Osteocyte (in vitro differentiated cells): ENCODE measurements around the gene AGTRAP. TPM values are rescaled to one million over a fixed set of nuclear protein-coding genes. Genes with fewer than 3 reads are reported as not detected.

Experiments used
- DNase-seq: peaks from one replicate; pipeline ENCODE4 v3.0.0; 2021; ENCODE audit warnings: mixed read lengths; ENCODE audit not compliant: unreplicated experiment; ENCODE audit errors: extremely low spot score
- H3K27ac Mint-ChIP-seq: one replicate; pipeline ENCODE4 v1.8.0; 2021; ENCODE audit warnings: mild to moderate bottlenecking, mixed read lengths; ENCODE audit not compliant: unreplicated experiment
- H3K27me3 Mint-ChIP-seq: one replicate; pipeline ENCODE4 v1.8.0; 2021; ENCODE audit warnings: mixed read lengths; ENCODE audit not compliant: unreplicated experiment
- H3K36me3 Mint-ChIP-seq: one replicate; pipeline ENCODE4 v1.8.0; 2021; ENCODE audit warnings: mixed read lengths; ENCODE audit not compliant: unreplicated experiment
- H3K4me1 Mint-ChIP-seq: one replicate; pipeline ENCODE4 v1.8.0; 2021; ENCODE audit warnings: mixed read lengths; ENCODE audit not compliant: unreplicated experiment
- H3K4me3 Mint-ChIP-seq: one replicate; pipeline ENCODE4 v1.8.0; 2021; ENCODE audit warnings: mild to moderate bottlenecking, moderate library complexity, mixed read lengths; ENCODE audit not compliant: unreplicated experiment
- H3K9me3 Mint-ChIP-seq: one replicate; pipeline ENCODE4 v1.8.0; 2021; ENCODE audit warnings: mixed read lengths; ENCODE audit not compliant: unreplicated experiment
- CTCF ChIP-seq: fragments of 200-600 bp; sonication (generic); IDR thresholded peaks from 2 replicates; pipeline ENCODE4 v1.5.0; 2021; ENCODE audit warnings: antibody characterized with exemption, mild to moderate bottlenecking, moderate library complexity
- total RNA-seq: library from RNA; stranded (reverse); gene quantifications from 2 replicates; pipeline ENCODE4 v1.2.1, GENCODE V29; 2021

Gene AGTRAP
- total RNA-seq, 1 donor from 2014 or later = 25.4 TPM

- H3K27ac Mint-ChIP-seq = no peak overlapping the region
- peaks cover 4% of the 10 kb centered on the region for H3K27me3 Mint-ChIP-seq
- no peak for TF ChIP-seq CTCF
- no peaks in the 10 kb centered on the region for H3K36me3 Mint-ChIP-seq
- no peaks in the 10 kb centered on the region for H3K9me3 Mint-ChIP-seq
- peaks cover 12% of the 10 kb centered on the region for H3K4me1 Mint-ChIP-seq
- DNase-seq = no peak
- H3K4me3 Mint-ChIP-seq = no peak overlapping the region
These were observed 6.2 kb upstream of the AGTRAP start for GRCh38 chr1:11729498-11730428.

- no peak for DNase-seq
- Mint-ChIP-seq H3K27me3 (no peaks in the 10 kb centered on the region), H3K4me3 (no peak overlapping the region), H3K36me3 (no peaks in the 10 kb centered on the region), H3K9me3 (no peaks in the 10 kb centered on the region), H3K27ac (peak overlapping the region; percentile 1), H3K4me1 (peaks cover 12% of the 10 kb centered on the region)
- no peak for TF ChIP-seq CTCF
These were observed 5.5 kb upstream of the AGTRAP start for GRCh38 chr1:11730429-11730891.

- no peaks in the 10 kb centered on the region for H3K27me3 Mint-ChIP-seq
- H3K4me3 Mint-ChIP-seq = peak overlapping the region; percentile 50
- peak overlapping the region; percentile 64 for H3K27ac Mint-ChIP-seq
- no peaks in the 10 kb centered on the region for H3K9me3 Mint-ChIP-seq
- H3K4me1 Mint-ChIP-seq = peaks cover 13% of the 10 kb centered on the region
- no peak for DNase-seq
- no peaks in the 10 kb centered on the region for H3K36me3 Mint-ChIP-seq
- TF ChIP-seq CTCF = no peak
These were observed 4.1 kb upstream of the AGTRAP start for GRCh38 chr1:11731691-11732283.

GRCh38 chr1:11733306-11733705, 2.6 kb upstream of the AGTRAP start:
- H3K27me3 Mint-ChIP-seq = no peaks in the 10 kb centered on the region
- no peak for TF ChIP-seq CTCF
- H3K4me3 Mint-ChIP-seq = no peak overlapping the region
- no peak for DNase-seq
- no peaks in the 10 kb centered on the region for H3K36me3 Mint-ChIP-seq
- H3K9me3 Mint-ChIP-seq = no peaks in the 10 kb centered on the region
- H3K4me1 Mint-ChIP-seq = peaks cover 18% of the 10 kb centered on the region
- H3K27ac Mint-ChIP-seq = no peak overlapping the region

GRCh38 chr1:11735531-11735853, 444 bp upstream of the AGTRAP start:
- Mint-ChIP-seq H3K4me3 (peak overlapping the region; percentile 96), H3K27me3 (no peaks in the 10 kb centered on the region), H3K9me3 (no peaks in the 10 kb centered on the region), H3K4me1 (peaks cover 15% of the 10 kb centered on the region), H3K27ac (peak overlapping the region; percentile 84), H3K36me3 (no peaks in the 10 kb centered on the region)
- DNase-seq = no peak
- TF ChIP-seq CTCF = no peak
